ENCODE results near the gene TNFRSF12A. TPM values are rescaled to one million over a fixed set of nuclear protein-coding genes. Genes with fewer than 3 reads are reported as not detected.

Gene TNFRSF12A
- total and polyA plus RNA-seq, 9 of the 15 experiments (the other 6 are each of a cell fraction or from before 2014, with no cell fraction given), result 0.41 to 61.8 (median 26.5) TPM

GRCh38 chr16:2981899-2982250 lies 38.3 kb upstream of the TNFRSF12A start (continued):
- TF ChIP-seq TCF3 (CRISPR knock-in tag; IDR thresholded peaks at IDR 0.05) (peak; percentile 14; the same call in 1 of the 2 replicates), NCOR1 (IDR thresholded peaks at IDR 0.05) (peak; percentile 35; the same call in 1 of the 2 replicates), GATAD2A (IDR thresholded peaks at IDR 0.05) (0 out of 2 replicates have a peak, but pooled peaks have one; percentile 59), CBX1 (IDR thresholded peaks at IDR 0.05; ENCODE audit: low read depth) (no peak), CSDE1 (IDR thresholded peaks at IDR 0.05) (0 out of 4 replicates have a peak, but pooled peaks of 1 of the 2 experiments have one; percentile 40), OTX1 (CRISPR knock-in tag; IDR thresholded peaks at IDR 0.05) (peak; percentile 59; the same call in 1 of the 2 replicates), ZNF75A (CRISPR knock-in tag; IDR thresholded peaks at IDR 0.05) (no peak), VEZF1 (CRISPR knock-in tag; IDR thresholded peaks at IDR 0.05) (peak; percentile 35; the same call in 1 of the 2 replicates), ETV5 (CRISPR knock-in tag; IDR thresholded peaks at IDR 0.05; ENCODE audit: low read depth) (peak; percentile 8; the same call in 1 of the 2 replicates), ZNF12 (CRISPR knock-in tag; IDR thresholded peaks at IDR 0.05) (no peak), TBP (optimal IDR thresholded peaks at IDR 0.05; ENCODE audit: low read depth, low read length) (peak; percentile 40), HDGF (IDR thresholded peaks at IDR 0.05) (peak; percentile 52; the same call in 1 of the 2 replicates), CTBP1 (IDR thresholded peaks at IDR 0.05; ENCODE audit: borderline replicate concordance) (0 out of 2 replicates have a peak, but pooled peaks have one; percentile 43), ZNF224 (CRISPR knock-in tag; IDR thresholded peaks at IDR 0.05) (no peak), PRPF4 (IDR thresholded peaks at IDR 0.05; ENCODE audit: insufficient read depth, low read depth, low read length, poor library complexity, severe bottlenecking) (no peak), ZNF695 (CRISPR knock-in tag; IDR thresholded peaks at IDR 0.05) (no peak), PURB (CRISPR knock-in tag; IDR thresholded peaks at IDR 0.05; ENCODE audit: low read depth) (no peak), TRIM28 (IDR thresholded peaks at IDR 0.05) (peak; percentile 15; the same call in 1 of the 2 replicates), CXXC5 (CRISPR knock-in tag; IDR thresholded peaks at IDR 0.05) (peak; percentile 5; the same call in 1 of the 2 replicates), POLR2G (IDR thresholded peaks at IDR 0.05; ENCODE audit: low read depth, low read length) (no peak; the same call in 1 of the 2 replicates)

All from K562 (cell line).